K562 (cell line): Measurements from ENCODE around the gene RHO. TPM values are rescaled to one million over a fixed set of nuclear protein-coding genes. Genes with fewer than 3 reads are reported as not detected.

Experiments
- ATAC-seq: fragments of 200-7000 bp; cut with Tn5 transposase; 3 replicates; pipeline ENCODE4 v1.9.1; 2020; ENCODE audit warnings: moderate library complexity
- BruUV-seq: library from RNA; stranded (reverse); fragments of 400-500 nt; replicated peaks from 2 replicates; lab custom pipeline; 2021; lab: Mats Ljungman, UMichigan
- CTCF ChIA-PET: fragments of 300-600 bp; formaldehyde crosslinking; extraction: SDS; loops from one replicate; lab custom pipeline; 2021; ENCODE audit warnings: low intra/inter-chr PET ratio; lab: Yijun Ruan, JAX
- POLR2A ChIA-PET: fragments of 300-600, 350-650 bp; sonication (Branson Sonifier 250); formaldehyde crosslinking; extraction: SDS; loops from one replicate; lab custom pipeline; 2021; ENCODE audit warnings: antibody characterized with exemption, inconsistent platforms; lab: Yijun Ruan, JAX
- DNase-seq, 4 experiments: peaks; one replicate each; pipeline versions ENCODE4 v3.0.0 to v3.0.0-alpha.2; 2011 to 2018; ENCODE audit warnings: low spot score in 3 of 4, mixed read lengths in 3 of 4; ENCODE audit errors: extremely low read depth in 1 of 4
- FAIRE-seq: peaks from 2 replicates; lab custom pipeline; 2011; peaks lifted over from hg19 to GRCh38; lab: Jason Lieb, UNC
- H2AFZ ChIP-seq: 2 replicates; pipeline ENCODE4 v1.6.0; 2011; ENCODE audit warnings: low read depth, low read length, control low read depth, inconsistent platforms
- H3K27ac ChIP-seq: fragments of 200-600 bp; 3 replicates; pipeline ENCODE4 v1.8.0; 2011; ENCODE audit warnings: low read depth, mild to moderate bottlenecking, control low read depth, inconsistent platforms, low read length, moderate library complexity, mixed read lengths; ENCODE audit errors: extremely low read depth
- H3K27me3 ChIP-seq, 2 experiments: fragments of 300-600 bp in 1 of 2; 2 replicates in 1 of 2; 3 replicates in 1 of 2; pipeline versions ENCODE4 v1.6.0 to v1.8.0; 2011; ENCODE audit warnings: inconsistent platforms in 2 of 2, low read length in 2 of 2, mild to moderate bottlenecking in 1 of 2, mixed read lengths in 1 of 2, moderate library complexity in 1 of 2; ENCODE audit not compliant: control insufficient read depth in 2 of 2, insufficient read depth in 2 of 2
- H3K36me3 ChIP-seq: fragments of 300-600 bp; 3 replicates; pipeline ENCODE4 v1.8.0; 2011; ENCODE audit warnings: mild to moderate bottlenecking, low read length, inconsistent platforms; ENCODE audit not compliant: control insufficient read depth, insufficient read depth
- H3K4me1 ChIP-seq, 2 experiments: fragments of 200-600 bp in 1 of 2; replicated peaks in 1 of 2; 2 replicates in 1 of 2; 3 replicates in 1 of 2; pipeline versions ENCODE4 v1.5.1 to v1.8.0; 2011; ENCODE audit warnings: inconsistent platforms in 2 of 2, low read length in 2 of 2, mild to moderate bottlenecking in 1 of 2, mixed read lengths in 1 of 2, moderate library complexity in 1 of 2; ENCODE audit not compliant: control insufficient read depth in 2 of 2, insufficient read depth in 2 of 2
- H3K4me2 ChIP-seq: 2 replicates; pipeline ENCODE4 v1.6.1; 2011; ENCODE audit warnings: low read length, control low read depth, inconsistent platforms, mixed read lengths; ENCODE audit not compliant: insufficient read depth
- H3K4me3 ChIP-seq: fragments of 200-600 bp; sonication (generic), shearing (Covaris generic); 2 replicates; pipeline ENCODE4 v1.5.1; 2016; ENCODE audit warnings: control low read depth, inconsistent platforms
- H3K79me2 ChIP-seq: fragments of 200-600 bp; 3 replicates; pipeline ENCODE4 v1.8.0; 2011; ENCODE audit warnings: low read length, inconsistent platforms; ENCODE audit not compliant: control insufficient read depth, insufficient read depth
- H3K9ac ChIP-seq, 2 experiments: 2 replicates each; pipeline versions ENCODE4 v1.6.0 to v1.6.1; 2011; ENCODE audit warnings: low read depth in 2 of 2, low read length in 2 of 2, control low read depth in 1 of 2, inconsistent platforms in 1 of 2, mild to moderate bottlenecking in 1 of 2, mixed read lengths in 1 of 2; ENCODE audit not compliant: insufficient read depth in 1 of 2
- H3K9me1 ChIP-seq: one replicate; pipeline ENCODE4 v1.6.0; 2011; ENCODE audit warnings: inconsistent platforms, mild to moderate bottlenecking, low read length, moderate library complexity; ENCODE audit not compliant: control insufficient read depth, insufficient read depth
- H3K9me3 ChIP-seq: replicated peaks from 2 replicates; pipeline ENCODE4 v1.5.1; 2011; ENCODE audit warnings: low read depth, low read length, inconsistent platforms; ENCODE audit not compliant: control insufficient read depth, insufficient read depth
- H4K20me1 ChIP-seq: replicated peaks from 2 replicates; pipeline ENCODE4 v1.6.1; 2011; ENCODE audit warnings: low read length, inconsistent platforms, mixed read lengths; ENCODE audit not compliant: control insufficient read depth, insufficient read depth
- CCAR2 ChIP-seq: fragments of 200-400 bp; formaldehyde crosslinking; IDR thresholded peaks from 2 replicates; pipeline ENCODE4 v1.6.1; 2017; ENCODE audit warnings: mild to moderate bottlenecking, low read depth, low read length
- GTF2F1 ChIP-seq: IDR thresholded peaks from 2 replicates; pipeline ENCODE4 v1.6.1; 2011; ENCODE audit warnings: low read depth, low read length, improper control_type of control experiment
- MECOM ChIP-seq: fragments of 250-450 bp; sonication (Bioruptor Pico); IDR thresholded peaks from 2 replicates; pipeline ENCODE4 v1.8.0; 2022; ENCODE audit warnings: inconsistent platforms
- PPARD ChIP-seq: fragments of 250-450 bp; sonication (Bioruptor Pico); IDR thresholded peaks from 2 replicates; pipeline ENCODE4 v1.8.0; 2022; ENCODE audit warnings: inconsistent platforms, mild to moderate bottlenecking, moderate library complexity
- RBM22 ChIP-seq: fragments of 200-400 bp; formaldehyde crosslinking; IDR thresholded peaks from 2 replicates; pipeline ENCODE4 v1.6.1; 2018; ENCODE audit warnings: low read length, low read depth; ENCODE audit not compliant: poor library complexity, severe bottlenecking
- WGBS: fragments of 100-300 bp; shearing (Covaris generic); methylation state at CpG from one replicate; pipeline ENCODE4 v1.1.6; 2016; ENCODE audit warnings: low coverage, mixed read lengths; ENCODE audit not compliant: insufficient coverage; ENCODE audit errors: missing lambda C conversion rate; 5-methylcytosine and 5-hydroxymethylcytosine counted together
- in situ Hi-C: fragments of 300-500 bp; cut with MboI; formaldehyde crosslinking; loops from 4 replicates; pipeline ENCODE4 v1.15.0; 2018; ENCODE audit warnings: inconsistent platforms, mixed read lengths
- intact Hi-C: fragments of 100-400 bp; cut with micrococcal nuclease; formaldehyde crosslinking; loops from 2 replicates; pipeline ENCODE4 v1.14.2; 2022
- polyA plus RNA-seq, 8 experiments: library from polyadenylated mRNA; depleted of rRNA in 4 of 8; stranded (reverse) in 5 of 8; unstranded in 3 of 8; fragments of >200 nt; fragmentation: Nextera tagmentation in 2 of 8; fragmentation: Illumina TruSeq in 1 of 8; extraction: Ambion mirVana in 2 of 8; extraction: Trizol in 1 of 8; gene quantifications; 2 replicates each; pipeline versions ENCODE4 v1.2.1 to v1.2.3, GENCODE V29; 2011 to 2014; ENCODE audit warnings: inconsistent platforms in 1 of 8, missing spikeins in 1 of 8
- total RNA-seq, 7 experiments: library from RNA; depleted of rRNA in 6 of 7; stranded (reverse); fragments of >200 nt in 6 of 7; fragmentation: Illumina TruSeq in 2 of 7; extraction: Trizol in 2 of 7; gene quantifications; 2 replicates each; pipeline versions ENCODE4 v1.2.1 to v1.2.3, GENCODE V29; 2011 to 2021; ENCODE audit warnings: low replicate concordance in 1 of 7

RHO gene
- total and polyA plus RNA-seq, 9 of the 15 experiments (the other 6 are each of a cell fraction or from before 2014, with no cell fraction given), result not detected

DNA sequence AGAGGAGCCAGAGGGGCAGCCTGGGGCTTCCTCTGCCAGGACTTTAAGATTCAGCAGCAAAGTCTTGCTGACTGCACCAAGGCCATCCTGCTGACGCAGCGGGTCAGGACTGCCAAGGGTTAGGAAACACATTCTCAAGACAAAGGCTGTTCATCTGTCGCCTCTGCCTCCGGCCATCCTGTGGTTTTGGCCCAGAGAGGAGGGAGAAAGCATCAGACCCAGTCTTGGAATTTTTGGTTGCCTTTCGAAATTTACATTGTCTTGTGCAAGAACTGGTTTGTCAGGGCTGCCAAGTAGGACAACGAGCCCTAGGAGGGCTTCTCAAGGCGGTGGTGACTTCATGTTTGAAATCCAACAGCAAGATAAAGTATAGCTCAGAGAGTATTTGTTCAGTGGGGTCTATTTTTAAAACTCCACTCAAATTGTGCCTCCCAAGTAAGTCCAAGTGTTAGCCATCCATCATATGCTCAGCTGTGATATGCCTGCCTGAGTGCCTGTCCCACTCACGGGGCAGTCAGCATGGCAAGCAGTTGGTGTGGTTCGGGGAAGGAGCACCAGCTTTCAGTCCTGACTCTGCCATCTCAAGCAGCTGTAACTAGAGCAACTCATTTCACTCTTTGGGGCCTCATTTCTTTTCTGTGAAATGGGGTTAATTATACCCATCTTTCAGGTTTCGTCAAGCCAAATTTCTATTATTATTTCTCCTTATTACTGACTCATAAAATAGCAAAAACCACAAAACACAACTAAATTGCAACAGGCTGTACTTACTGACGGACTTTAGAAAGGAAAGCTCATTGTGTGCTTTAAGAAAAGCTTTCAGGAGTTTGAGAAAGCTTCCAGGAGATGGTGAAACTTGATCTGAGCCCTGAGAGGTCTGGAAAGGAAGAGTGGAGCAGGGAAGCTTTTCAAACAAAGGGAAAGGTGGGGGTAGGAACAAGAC lies 42.4 kb upstream of the RHO start:
- POLR2A ChIA-PET, result no interaction called here
- H4K20me1 ChIP-seq, result no peaks in the 10 kb centered on the region
- in situ Hi-C loops, result no loop called here

DNA sequence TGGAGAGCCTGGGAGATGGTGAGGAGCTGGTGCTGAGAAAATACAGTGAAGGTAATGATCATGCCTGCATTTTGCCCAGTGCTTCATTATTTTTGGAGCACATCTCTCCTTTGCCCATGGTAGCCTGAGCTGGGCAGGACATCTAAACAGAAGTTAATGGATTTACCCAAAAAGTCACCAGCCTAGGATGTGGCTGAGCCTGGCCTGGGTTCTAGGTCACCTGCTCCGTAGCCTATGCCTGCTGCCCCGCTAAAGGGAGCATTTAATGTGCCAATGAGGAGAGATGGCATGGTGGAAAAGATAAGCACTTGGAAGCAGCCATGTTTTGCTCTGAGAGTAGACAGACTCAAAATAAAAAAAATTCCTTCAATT lies 41.8 kb upstream of the RHO start:
- TF ChIP-seq MECOM (CRISPR knock-in tag), result no peak
- no peak for TF ChIP-seq PPARD (CRISPR knock-in tag)
- BruUV-seq, result no TSS peak
- ChIA-PET POLR2A (no interaction called here), CTCF (no interaction called here)
- H3K27ac ChIP-seq, result no peak overlapping the region
- H4K20me1 ChIP-seq, result no peaks in the 10 kb centered on the region
- H3K79me2 ChIP-seq, result no peaks in the 10 kb centered on the region
- FAIRE-seq, result no peak
- 61% methylated on average over 2 of the region's 2 CpGs for WGBS
- peaks cover 9 to 18% of the 10 kb centered on the region in 2 experiments; a peak in 4 of 5 replicates for H3K4me1 ChIP-seq
- peaks cover 12% of the 10 kb centered on the region; the same call in 2 of the 3 replicates for H3K36me3 ChIP-seq
- H3K9me1 ChIP-seq, result no peaks in the 10 kb centered on the region
- no peak overlapping the region for H3K4me2 ChIP-seq
- H3K4me3 ChIP-seq, result no peak overlapping the region
- no peak for ATAC-seq
- DNase-seq, result no peak
- in situ Hi-C loops (no loop called here), intact Hi-C loops (no loop called here)
- H3K27me3 ChIP-seq, result no peaks in the 10 kb centered on the region
- H3K9ac ChIP-seq, result no peak overlapping the region
- no peaks in the 10 kb centered on the region for H3K9me3 ChIP-seq
- no peak overlapping the region for H2AFZ ChIP-seq

More for the DNA sequence above, 42.4 kb upstream of the RHO start:
- H3K27ac ChIP-seq, result no peak overlapping the region
- CTCF ChIA-PET, result no interaction called here
- H3K9me1 ChIP-seq, result no peaks in the 10 kb centered on the region
- H3K4me3 ChIP-seq, result no peak overlapping the region
- H3K4me1 ChIP-seq, result peaks cover 11 to 21% of the 10 kb centered on the region in 2 experiments; a peak in 4 of 5 replicates
- no peak for TF ChIP-seq CCAR2
- no peak for TF ChIP-seq GTF2F1
- no peak for TF ChIP-seq RBM22
- DNase-seq, result no peak
- no peak for FAIRE-seq
- H3K4me2 ChIP-seq, result no peak overlapping the region
- peaks cover 13% of the 10 kb centered on the region; the same call in 2 of the 3 replicates for H3K36me3 ChIP-seq
- no peaks in the 10 kb centered on the region for H3K79me2 ChIP-seq
- no peak overlapping the region; a peak in 1 of 4 replicates for H3K9ac ChIP-seq
- ATAC-seq, result no peak
- 62% methylated on average over 10 of the region's 11 CpGs for WGBS
- no peaks in the 10 kb centered on the region for H3K9me3 ChIP-seq
- no peaks in the 10 kb centered on the region for H3K27me3 ChIP-seq
- no peak overlapping the region for H2AFZ ChIP-seq
- intact Hi-C loops, result no loop called here
- no TSS peak for BruUV-seq
